ENCODE data around the gene PCNA.

DNA sequence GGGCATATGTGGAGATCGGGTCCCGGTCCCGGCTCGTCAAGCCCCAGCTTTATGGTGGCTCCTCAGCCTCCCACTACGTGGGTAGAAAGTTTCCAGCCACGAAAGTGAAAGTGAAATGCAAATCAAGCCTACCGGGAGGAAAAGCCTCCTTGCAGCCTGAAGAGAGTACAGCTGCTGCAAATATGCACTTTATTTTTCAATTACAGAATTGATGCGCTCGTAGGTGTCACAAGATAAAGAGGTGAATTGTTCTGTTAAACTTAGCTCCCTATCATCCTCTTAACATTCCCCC lies 373 bp upstream of the PCNA start:
- TF ChIP-seq, protein P1, sequence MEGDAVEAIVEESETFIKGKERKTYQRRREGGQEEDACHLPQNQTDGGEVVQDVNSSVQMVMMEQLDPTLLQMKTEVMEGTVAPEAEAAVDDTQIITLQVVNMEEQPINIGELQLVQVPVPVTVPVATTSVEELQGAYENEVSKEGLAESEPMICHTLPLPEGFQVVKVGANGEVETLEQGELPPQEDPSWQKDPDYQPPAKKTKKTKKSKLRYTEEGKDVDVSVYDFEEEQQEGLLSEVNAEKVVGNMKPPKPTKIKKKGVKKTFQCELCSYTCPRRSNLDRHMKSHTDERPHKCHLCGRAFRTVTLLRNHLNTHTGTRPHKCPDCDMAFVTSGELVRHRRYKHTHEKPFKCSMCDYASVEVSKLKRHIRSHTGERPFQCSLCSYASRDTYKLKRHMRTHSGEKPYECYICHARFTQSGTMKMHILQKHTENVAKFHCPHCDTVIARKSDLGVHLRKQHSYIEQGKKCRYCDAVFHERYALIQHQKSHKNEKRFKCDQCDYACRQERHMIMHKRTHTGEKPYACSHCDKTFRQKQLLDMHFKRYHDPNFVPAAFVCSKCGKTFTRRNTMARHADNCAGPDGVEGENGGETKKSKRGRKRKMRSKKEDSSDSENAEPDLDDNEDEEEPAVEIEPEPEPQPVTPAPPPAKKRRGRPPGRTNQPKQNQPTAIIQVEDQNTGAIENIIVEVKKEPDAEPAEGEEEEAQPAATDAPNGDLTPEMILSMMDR (IDR thresholded peaks at IDR 0.05 in 8 of 11, conservative IDR thresholded peaks at IDR 0.05 in 3 of 11): no peak
- no peak for TF ChIP-seq POLR2AphosphoS5 (IDR thresholded peaks at IDR 0.05)
